Measurements from ENCODE around the gene SIL1. TPM values are rescaled to one million over a fixed set of nuclear protein-coding genes. Genes with fewer than 3 reads are reported as not detected.
A peak's percentile ranks its signal among the peaks of the same experiment; 100 is the strongest.

Gene SIL1
- total RNA-seq, 2 donors from 2014 or later: 17.2 to 20.2 TPM

GRCh38 chr5:138946241-138946623 lies 251.9 kb downstream of the SIL1 start:
- H3K27me3 ChIP-seq (ENCODE audit: control insufficient read depth, insufficient read depth, low read length, poor library complexity, severe bottlenecking): no peaks in the 10 kb centered on the region
- no peak for DNase-seq
- peaks cover 4% of the 10 kb centered on the region for H3K36me3 Mint-ChIP-seq (ENCODE audit: low read depth)
- H3K4me3 ChIP-seq (ENCODE audit: low read length): no peak overlapping the region
- H3K9ac ChIP-seq (ENCODE audit: extremely low read depth, low read length, poor library complexity, severe bottlenecking): no peak overlapping the region
- peaks cover 13% of the 10 kb centered on the region for H3K4me1 Mint-ChIP-seq
- no peaks in the 10 kb centered on the region for H3K9me3 ChIP-seq (ENCODE audit: control insufficient read depth, low read length)
- no peak overlapping the region for H3K27ac Mint-ChIP-seq
- peak overlapping the region; percentile 65 for H3K27ac ChIP-seq (ENCODE audit: low read depth, low read length)
- H3K36me3 ChIP-seq (ENCODE audit: control insufficient read depth, insufficient read depth, low read length): peaks cover 6% of the 10 kb centered on the region
- no peaks in the 10 kb centered on the region for H3K27me3 Mint-ChIP-seq (ENCODE audit: insufficient read depth)
- peaks cover 8% of the 10 kb centered on the region for H3K4me1 ChIP-seq (ENCODE audit: control insufficient read depth, insufficient read depth, low read length)
- no peak overlapping the region for H3K4me3 Mint-ChIP-seq
- TF ChIP-seq CTCF (conservative IDR thresholded peaks at IDR 0.05): no peak
- WGBS, 2 experiments (ENCODE audit: insufficient coverage in 1 of 2, insufficient read length in 1 of 2): 71 to 92% methylated on average over 2 to 8 of the region's 8 CpGs
- H3K9me3 Mint-ChIP-seq: no peaks in the 10 kb centered on the region

DNA sequence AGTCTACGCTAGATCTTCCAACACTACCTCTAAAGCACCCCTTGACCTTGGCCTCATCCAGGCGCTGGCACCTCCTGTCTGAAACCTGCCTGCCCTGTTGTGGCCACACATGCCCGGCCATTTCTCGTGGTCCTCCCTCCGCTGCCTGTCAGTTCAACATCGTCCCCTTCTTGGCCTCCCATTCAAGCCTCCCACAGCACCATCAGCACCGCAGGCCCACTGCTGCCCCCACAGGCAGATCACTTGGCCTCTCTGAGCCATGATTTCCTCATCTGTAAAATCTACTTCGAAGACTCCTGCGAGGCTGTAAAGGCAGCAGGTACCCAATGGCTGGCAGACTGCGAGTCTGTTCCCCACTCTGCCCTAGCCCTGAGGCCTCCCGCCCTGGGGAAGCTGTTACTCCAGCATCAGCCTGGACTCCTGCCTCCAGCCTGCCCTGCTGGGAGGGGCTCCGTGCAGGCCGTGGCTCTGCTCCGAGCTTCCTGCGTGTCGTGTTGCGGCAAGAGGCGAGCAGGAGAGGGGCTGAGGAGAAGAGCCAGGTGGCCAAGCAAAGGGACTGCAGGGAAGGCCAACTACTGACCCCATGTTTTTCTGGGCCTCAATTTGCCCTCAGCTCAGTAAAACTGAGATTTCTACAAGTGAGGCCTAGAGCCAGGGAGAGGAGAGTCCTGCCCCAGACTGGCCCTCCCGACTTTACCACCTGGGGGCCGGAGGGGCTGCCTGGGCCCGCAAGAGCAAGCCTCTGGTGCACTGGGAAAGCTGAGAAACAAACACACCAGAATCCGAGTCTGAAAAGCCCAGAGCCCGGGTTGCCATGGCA lies 252.5 kb downstream of the SIL1 start:
- Mint-ChIP-seq H3K36me3 (ENCODE audit: low read depth) (peaks cover 4% of the 10 kb centered on the region), H3K27me3 (ENCODE audit: insufficient read depth) (no peaks in the 10 kb centered on the region), H3K9me3 (no peaks in the 10 kb centered on the region), H3K4me1 (peaks cover 13% of the 10 kb centered on the region), H3K4me3 (no peak overlapping the region), H3K27ac (peak overlapping the region; percentile 18)
- DNase-seq: peak; percentile 75
- no peak overlapping the region for H3K4me3 ChIP-seq (ENCODE audit: low read length)
- peaks cover 6% of the 10 kb centered on the region for H3K36me3 ChIP-seq (ENCODE audit: control insufficient read depth, insufficient read depth, low read length)
- no peaks in the 10 kb centered on the region for H3K27me3 ChIP-seq (ENCODE audit: control insufficient read depth, insufficient read depth, low read length, poor library complexity, severe bottlenecking)
- peak; percentile 34 for TF ChIP-seq CTCF (conservative IDR thresholded peaks at IDR 0.05)
- H3K27ac ChIP-seq (ENCODE audit: low read depth, low read length): peak overlapping the region; percentile 65
- no peaks in the 10 kb centered on the region for H3K9me3 ChIP-seq (ENCODE audit: control insufficient read depth, low read length)
- peaks cover 8% of the 10 kb centered on the region for H3K4me1 ChIP-seq (ENCODE audit: control insufficient read depth, insufficient read depth, low read length)
- WGBS, 2 experiments (ENCODE audit: insufficient coverage in 1 of 2, insufficient read length in 1 of 2): 84 to 86% methylated on average over 12 to 23 of the region's 23 CpGs
- no peak overlapping the region for H3K9ac ChIP-seq (ENCODE audit: extremely low read depth, low read length, poor library complexity, severe bottlenecking)

DNA sequence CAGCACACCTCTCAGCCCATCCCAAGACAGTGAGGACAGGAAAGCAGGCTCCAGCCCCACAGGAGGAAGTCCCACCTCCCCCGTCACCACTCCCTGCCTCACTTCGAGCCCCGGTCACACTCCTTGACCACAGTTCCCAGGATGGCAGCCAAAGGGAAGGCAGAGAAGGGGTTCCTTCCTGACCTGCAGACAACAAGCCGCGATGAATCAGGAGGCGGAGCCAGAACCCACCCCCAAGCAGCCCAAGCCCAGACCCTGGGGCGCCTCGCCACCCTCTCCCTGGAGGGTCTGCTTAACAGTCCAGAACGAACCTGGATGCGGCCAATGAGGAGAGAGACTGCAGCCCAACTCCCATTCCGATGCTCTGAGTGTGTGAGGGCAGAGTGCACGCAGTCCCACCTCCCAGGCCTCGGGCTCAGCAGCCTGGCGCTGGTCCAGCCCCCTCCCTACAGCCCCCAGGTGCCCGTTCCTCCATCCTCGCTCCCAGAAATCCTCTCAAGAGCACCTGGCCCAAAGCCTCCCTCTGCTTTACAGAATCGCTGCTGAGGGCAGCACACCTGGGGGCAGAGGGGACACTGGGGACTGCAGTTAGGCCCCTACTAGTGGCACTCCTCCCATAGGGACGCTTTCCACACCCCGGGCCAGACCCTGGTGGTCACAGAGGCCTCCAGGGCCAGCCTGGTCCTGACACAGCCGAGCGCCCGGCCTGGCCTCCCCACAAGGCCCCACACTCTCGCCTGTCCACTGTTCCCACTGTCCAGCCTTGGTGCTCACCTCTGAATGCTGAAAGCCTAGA lies 253.4 kb downstream of the SIL1 start:
- no peak for DNase-seq

More for the DNA sequence above, 253.4 kb downstream of the SIL1 start:
- H3K36me3 Mint-ChIP-seq (ENCODE audit: low read depth): peaks cover 4% of the 10 kb centered on the region
- H3K36me3 ChIP-seq (ENCODE audit: control insufficient read depth, insufficient read depth, low read length): peaks cover 6% of the 10 kb centered on the region
- no peaks in the 10 kb centered on the region for H3K27me3 Mint-ChIP-seq (ENCODE audit: insufficient read depth)
- H3K27me3 ChIP-seq (ENCODE audit: control insufficient read depth, insufficient read depth, low read length, poor library complexity, severe bottlenecking): no peaks in the 10 kb centered on the region
- no peaks in the 10 kb centered on the region for H3K9me3 Mint-ChIP-seq
- peak overlapping the region; percentile 65 for H3K27ac ChIP-seq (ENCODE audit: low read depth, low read length)
- WGBS, 2 experiments (ENCODE audit: insufficient coverage in 1 of 2, insufficient read length in 1 of 2): 90 to 92% methylated on average over 3 to 23 of the region's 23 CpGs
- H3K4me1 ChIP-seq (ENCODE audit: control insufficient read depth, insufficient read depth, low read length): peaks cover 8% of the 10 kb centered on the region
- no peak overlapping the region for H3K4me3 Mint-ChIP-seq
- no peak overlapping the region for H3K9ac ChIP-seq (ENCODE audit: extremely low read depth, low read length, poor library complexity, severe bottlenecking)
- no peak overlapping the region for H3K27ac Mint-ChIP-seq
- H3K9me3 ChIP-seq (ENCODE audit: control insufficient read depth, low read length): no peaks in the 10 kb centered on the region
- no peak for TF ChIP-seq CTCF (conservative IDR thresholded peaks at IDR 0.05)
- no peak overlapping the region for H3K4me3 ChIP-seq (ENCODE audit: low read length)
- H3K4me1 Mint-ChIP-seq: peaks cover 13% of the 10 kb centered on the region

Measured in endodermal cell (in vitro differentiated cells).